GM21528 (cell line): ENCODE results near the gene FOXD4L1.
"Not testable (repeated sequence)": the region's sequence is repeated elsewhere in the genome, so short reads cannot be mapped to it uniquely, and the experiment has no call there.

ENCODE experiments used
- ATAC-seq: cut with Tn5 transposase; IDR thresholded peaks from one replicate; pipeline ENCODE4 v1.9.1; 2021; ENCODE audit warnings: mild to moderate bottlenecking, moderate library complexity; ENCODE audit not compliant: unreplicated experiment, low FRiP score

Gene FOXD4L1

GRCh38 chr2:113498365-113498764 lies at the start of gene FOXD4L1:
Gene FOXD4L1, plus strand, starts transcription at chr2:113498665. Its CDS starts 592 bp downstream, at chr2:113499257.
- ATAC-seq: not testable (repeated sequence)

GRCh38 chr2:113465770-113466169 lies 32.7 kb upstream of the FOXD4L1 start:
- not testable (repeated sequence) for ATAC-seq

- ATAC-seq: not testable (repeated sequence)
These were observed 21.6 kb upstream of the FOXD4L1 start for GRCh38 chr2:113476688-113477368.

- not testable (repeated sequence) for ATAC-seq
These were observed 1.9 kb upstream of the FOXD4L1 start for GRCh38 chr2:113496527-113496926.

GRCh38 chr2:113499019-113499885 lies 787 bp downstream of the FOXD4L1 start:
- ATAC-seq: not testable (repeated sequence)

- not testable (repeated sequence) for ATAC-seq
These were observed 1.6 kb downstream of the FOXD4L1 start for GRCh38 chr2:113499886-113500722.

- not testable (repeated sequence) for ATAC-seq
These were observed 2.2 kb downstream of the FOXD4L1 start for GRCh38 chr2:113500723-113501038.

GRCh38 chr2:113502216-113503093 lies 4.0 kb downstream of the FOXD4L1 start:
- ATAC-seq: peak; percentile 26

- peak; percentile 59 for ATAC-seq
These were observed 4.9 kb downstream of the FOXD4L1 start for GRCh38 chr2:113503094-113504042.

- ATAC-seq: not testable (repeated sequence)
These were observed 5.6 kb downstream of the FOXD4L1 start for GRCh38 chr2:113504081-113504480.

- ATAC-seq: not testable (repeated sequence)
These were observed 9.1 kb downstream of the FOXD4L1 start for GRCh38 chr2:113507394-113508140.

- not testable (repeated sequence) for ATAC-seq
These were observed 9.7 kb downstream of the FOXD4L1 start for GRCh38 chr2:113508187-113508586.

GRCh38 chr2:113510913-113511312 lies 12.4 kb downstream of the FOXD4L1 start:
- not testable (repeated sequence) for ATAC-seq

GRCh38 chr2:113511859-113512258 lies 13.4 kb downstream of the FOXD4L1 start:
- not testable (repeated sequence) for ATAC-seq

- ATAC-seq: not testable (repeated sequence)
These were observed 17.0 kb downstream of the FOXD4L1 start for GRCh38 chr2:113515457-113515856.

- ATAC-seq: not testable (repeated sequence)
These were observed 17.5 kb downstream of the FOXD4L1 start for GRCh38 chr2:113515995-113516394.

GRCh38 chr2:113517025-113517424 lies 18.6 kb downstream of the FOXD4L1 start:
- ATAC-seq: not testable (repeated sequence)

- ATAC-seq: not testable (repeated sequence)
These were observed 22.4 kb downstream of the FOXD4L1 start for GRCh38 chr2:113520837-113521236.
